GM23248 (cell line): ENCODE results near the gene ATG9B. TPM values are rescaled to one million over a fixed set of nuclear protein-coding genes. Genes with fewer than 3 reads are reported as not detected.

ENCODE experiments used
- DNase-seq: peaks from one replicate; pipeline ENCODE4 v3.0.0-alpha.2; 2015
- H2AFZ ChIP-seq: fragments of 200-600 bp; sonication (generic); 2 replicates; pipeline ENCODE4 v1.6.1; 2016; ENCODE audit warnings: antibody characterized with exemption
- H3F3A ChIP-seq: fragments of 200-600 bp; sonication (generic); 2 replicates; pipeline ENCODE4 v1.6.1; 2016; ENCODE audit warnings: mild to moderate bottlenecking, antibody characterized with exemption, mixed run types; ENCODE audit not compliant: insufficient read depth
- H3K27ac ChIP-seq: fragments of 200-600 bp; sonication (generic); 2 replicates; pipeline ENCODE4 v1.5.1; 2016; ENCODE audit warnings: mild to moderate bottlenecking
- H3K27me3 ChIP-seq: fragments of 200-600 bp; sonication (generic); replicated peaks from 2 replicates; pipeline ENCODE4 v1.6.1; 2016; ENCODE audit warnings: mild to moderate bottlenecking; ENCODE audit not compliant: insufficient read depth
- H3K36me3 ChIP-seq: fragments of 200-600 bp; sonication (generic); 2 replicates; pipeline ENCODE4 v1.6.1; 2016; ENCODE audit warnings: low read depth, mild to moderate bottlenecking
- H3K4me1 ChIP-seq: fragments of 200-600 bp; sonication (generic); 2 replicates; pipeline ENCODE4 v1.6.1; 2016; ENCODE audit warnings: mild to moderate bottlenecking; ENCODE audit not compliant: insufficient read depth
- H3K4me2 ChIP-seq: fragments of 200-600 bp; sonication (generic); one replicate; pipeline ENCODE4 v1.6.1; 2016; ENCODE audit warnings: mild to moderate bottlenecking; ENCODE audit not compliant: unreplicated experiment
- H3K4me3 ChIP-seq: fragments of 200-600 bp; sonication (generic); 2 replicates; pipeline ENCODE4 v1.5.1; 2016; ENCODE audit warnings: mild to moderate bottlenecking
- H3K79me2 ChIP-seq: fragments of 200-600 bp; sonication (generic); 2 replicates; pipeline ENCODE4 v1.6.1; 2016; ENCODE audit warnings: mild to moderate bottlenecking; ENCODE audit not compliant: insufficient read depth
- H3K9ac ChIP-seq: fragments of 200-600 bp; sonication (generic); 2 replicates; pipeline ENCODE4 v1.6.1; 2016; ENCODE audit warnings: mild to moderate bottlenecking
- H3K9me2 ChIP-seq: fragments of 200-600 bp; sonication (generic); 2 replicates; pipeline ENCODE4 v1.6.1; 2016; ENCODE audit warnings: mixed run types, mild to moderate bottlenecking, moderate library complexity; ENCODE audit not compliant: insufficient read depth
- H3K9me3 ChIP-seq: fragments of 200-600 bp; sonication (generic); one replicate; pipeline ENCODE4 v1.6.1; 2017; ENCODE audit warnings: low read depth
- H4K20me1 ChIP-seq: fragments of 200-600 bp; sonication (generic); 2 replicates; pipeline ENCODE4 v1.6.0; 2016; ENCODE audit not compliant: insufficient read depth
- EZH2 ChIP-seq: fragments of 200-600 bp; sonication (generic); IDR thresholded peaks from 2 replicates; pipeline ENCODE4 v1.6.1; 2018; ENCODE audit warnings: antibody characterized with exemption, mild to moderate bottlenecking; ENCODE audit not compliant: insufficient read depth, poor library complexity, severe bottlenecking
- EZH2phosphoT487 ChIP-seq: fragments of 200-600 bp; sonication (generic); IDR thresholded peaks from 2 replicates; pipeline ENCODE4 v1.6.1; 2018; ENCODE audit warnings: antibody characterized with exemption, moderate library complexity, mild to moderate bottlenecking, low read depth; ENCODE audit not compliant: insufficient read depth
- WGBS, 2 experiments: methylation state at CpG; one replicate each; pipeline ENCODE4 v1.1.6; 2015 to 2017; ENCODE audit warnings: low lambda C conversion rate in 2 of 2, low coverage in 1 of 2; ENCODE audit errors: missing lambda C conversion rate in 2 of 2; 5-methylcytosine and 5-hydroxymethylcytosine counted together
- in situ Hi-C: fragments of 300-500 bp; cut with MboI; formaldehyde crosslinking; loops from 2 replicates; pipeline ENCODE4 v1.15.0; 2020
- polyA plus RNA-seq: library from polyadenylated mRNA; unstranded; fragments of >200 nt; fragmentation: Nextera tagmentation; extraction: Ambion mirVana; gene quantifications from 2 replicates; pipeline ENCODE4 v1.2.1, GENCODE V29; 2016
- total RNA-seq: library from RNA; depleted of rRNA; stranded (reverse); fragments of >200 nt; shearing (Covaris generic); gene quantifications from 2 replicates; pipeline ENCODE4 v1.2.3, GENCODE V29; 2014

Gene ATG9B
- total and polyA plus RNA-seq, 2 experiments from 2014 or later = 0.79 TPM; not detected in 1

GRCh38 chr7:151056666-151057505 is 32.6 kb upstream of the ATG9B start:
- Histone ChIP-seq H2AFZ (peak overlapping the region; percentile 82), H3K4me2 (peak overlapping the region; percentile 83), H3K9ac (peak overlapping the region; percentile 62), H3K27ac (no peak overlapping the region), H3K79me2 (peaks cover 25% of the 10 kb centered on the region), H3F3A (peaks cover 10% of the 10 kb centered on the region), H3K9me2 (no peaks in the 10 kb centered on the region), H3K27me3 (no peaks in the 10 kb centered on the region), H3K4me3 (peak overlapping the region; percentile 93), H3K36me3 (no peaks in the 10 kb centered on the region), H3K4me1 (peaks cover 28% of the 10 kb centered on the region), H4K20me1 (no peaks in the 10 kb centered on the region), H3K9me3 (no peaks in the 10 kb centered on the region)
- in situ Hi-C loops = loop anchor here (10.0 kb wide), 1 partner anchor 62 kb away; the partner anchor contains the start of gene NOS3
- TF ChIP-seq EZH2 = no peak
- TF ChIP-seq EZH2phosphoT487 = no peak
- DNase-seq = no peak
- WGBS, 2 experiments = 37 to 39% methylated on average over 25 to 29 of the region's 29 CpGs

- no peaks in the 10 kb centered on the region for H3K27me3 ChIP-seq
- peaks cover 22% of the 10 kb centered on the region for H3K4me1 ChIP-seq
- H3K79me2 ChIP-seq = peaks cover 19% of the 10 kb centered on the region
- TF ChIP-seq EZH2phosphoT487 = no peak
- TF ChIP-seq EZH2 = no peak
- H4K20me1 ChIP-seq = no peaks in the 10 kb centered on the region
- H3K9ac ChIP-seq = no peak overlapping the region
- no peak overlapping the region for H3K4me3 ChIP-seq
- H3K9me2 ChIP-seq = no peaks in the 10 kb centered on the region
- H3K27ac ChIP-seq = no peak overlapping the region
- DNase-seq = no peak
- in situ Hi-C loops = loop anchor here (10.0 kb wide), 1 partner anchor 61 kb away; the partner anchor contains the start of gene NOS3
- no peak overlapping the region for H3K4me2 ChIP-seq
- H2AFZ ChIP-seq = no peak overlapping the region
- H3F3A ChIP-seq = peaks cover 10% of the 10 kb centered on the region
- WGBS, 2 experiments = 71 to 74% methylated on average over 6 of the region's 6 CpGs
- H3K9me3 ChIP-seq = no peaks in the 10 kb centered on the region
- H3K36me3 ChIP-seq = no peaks in the 10 kb centered on the region
Observed at GRCh38 chr7:151056283-151056665, 32.0 kb upstream of the ATG9B start.

- H3K9me3 ChIP-seq = no peaks in the 10 kb centered on the region
- 0 out of 2 replicates have a peak, but pooled peaks cover 4% of the 10 kb centered on the region for H3K79me2 ChIP-seq
- no peak overlapping the region for H3K4me2 ChIP-seq
- no peaks in the 10 kb centered on the region for H3K27me3 ChIP-seq
- H3K9ac ChIP-seq = no peak overlapping the region
- TF ChIP-seq EZH2 (no peak), EZH2phosphoT487 (no peak)
- no peaks in the 10 kb centered on the region for H3K9me2 ChIP-seq
- DNase-seq = no peak
- no peaks in the 10 kb centered on the region for H4K20me1 ChIP-seq
- peaks cover 5% of the 10 kb centered on the region for H3F3A ChIP-seq
- peaks cover 11% of the 10 kb centered on the region for H3K4me1 ChIP-seq
- WGBS, 2 experiments = 80% methylated on average over 8 of the region's 8 CpGs
- no peaks in the 10 kb centered on the region for H3K36me3 ChIP-seq
- H3K4me3 ChIP-seq = no peak overlapping the region
- in situ Hi-C loops = loop anchor here (10.0 kb wide), 1 partner anchor 59 kb away; the partner anchor contains the start of gene NOS3
- H3K27ac ChIP-seq = no peak overlapping the region
- H2AFZ ChIP-seq = no peak overlapping the region
Observed at GRCh38 chr7:151053751-151054150, 29.5 kb upstream of the ATG9B start.

DNA sequence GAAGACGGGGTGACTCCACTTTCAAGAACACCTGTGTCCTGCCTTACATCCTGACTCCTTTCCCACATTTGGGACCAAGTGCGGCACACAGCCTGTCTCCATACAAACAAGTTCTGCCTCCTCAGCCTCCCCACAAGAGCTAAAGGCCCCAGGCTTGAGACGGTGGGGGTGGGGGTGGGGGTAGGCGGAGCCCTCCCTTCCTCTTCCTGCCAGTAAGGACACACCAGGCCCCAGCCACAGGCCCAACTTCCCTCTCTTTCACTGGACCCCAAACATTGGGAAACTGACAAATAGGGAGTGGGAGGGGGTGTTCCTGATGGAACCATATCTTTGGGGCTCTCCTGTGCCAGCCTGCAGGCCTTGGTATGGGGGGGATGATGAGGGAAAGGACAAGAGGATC is 28.8 kb upstream of the ATG9B start:
- Histone ChIP-seq H4K20me1 (no peaks in the 10 kb centered on the region), H3K9me2 (no peaks in the 10 kb centered on the region), H3K4me2 (no peak overlapping the region), H3K27me3 (no peaks in the 10 kb centered on the region), H3F3A (no peaks in the 10 kb centered on the region), H3K4me3 (no peak overlapping the region), H3K27ac (no peak overlapping the region), H3K9ac (no peak overlapping the region), H3K4me1 (peaks cover 6% of the 10 kb centered on the region; the same call in 1 of the 2 replicates), H2AFZ (no peak overlapping the region), H3K79me2 (0 out of 2 replicates have a peak, but pooled peaks cover 4% of the 10 kb centered on the region), H3K36me3 (no peaks in the 10 kb centered on the region), H3K9me3 (no peaks in the 10 kb centered on the region)
- TF ChIP-seq EZH2phosphoT487 (no peak), EZH2 (no peak)
- 81 to 89% methylated on average over 4 of the region's 4 CpGs for WGBS, 2 experiments
- in situ Hi-C loops = loop anchor here (10.0 kb wide), 1 partner anchor 58 kb away; the partner anchor contains the start of gene NOS3
- DNase-seq = no peak
